GM21515 (cell line): ENCODE results near the gene SLC45A2.
A peak's percentile ranks its signal among the peaks of the same experiment; 100 is the strongest.
"Not testable (repeated sequence)": the region's sequence is repeated elsewhere in the genome, so short reads cannot be mapped to it uniquely, and the experiment has no call there.

ENCODE experiments used
- ATAC-seq: cut with Tn5 transposase; IDR thresholded peaks from one replicate; pipeline ENCODE4 v1.9.1; 2021; ENCODE audit not compliant: unreplicated experiment

SLC45A2 gene

DNA sequence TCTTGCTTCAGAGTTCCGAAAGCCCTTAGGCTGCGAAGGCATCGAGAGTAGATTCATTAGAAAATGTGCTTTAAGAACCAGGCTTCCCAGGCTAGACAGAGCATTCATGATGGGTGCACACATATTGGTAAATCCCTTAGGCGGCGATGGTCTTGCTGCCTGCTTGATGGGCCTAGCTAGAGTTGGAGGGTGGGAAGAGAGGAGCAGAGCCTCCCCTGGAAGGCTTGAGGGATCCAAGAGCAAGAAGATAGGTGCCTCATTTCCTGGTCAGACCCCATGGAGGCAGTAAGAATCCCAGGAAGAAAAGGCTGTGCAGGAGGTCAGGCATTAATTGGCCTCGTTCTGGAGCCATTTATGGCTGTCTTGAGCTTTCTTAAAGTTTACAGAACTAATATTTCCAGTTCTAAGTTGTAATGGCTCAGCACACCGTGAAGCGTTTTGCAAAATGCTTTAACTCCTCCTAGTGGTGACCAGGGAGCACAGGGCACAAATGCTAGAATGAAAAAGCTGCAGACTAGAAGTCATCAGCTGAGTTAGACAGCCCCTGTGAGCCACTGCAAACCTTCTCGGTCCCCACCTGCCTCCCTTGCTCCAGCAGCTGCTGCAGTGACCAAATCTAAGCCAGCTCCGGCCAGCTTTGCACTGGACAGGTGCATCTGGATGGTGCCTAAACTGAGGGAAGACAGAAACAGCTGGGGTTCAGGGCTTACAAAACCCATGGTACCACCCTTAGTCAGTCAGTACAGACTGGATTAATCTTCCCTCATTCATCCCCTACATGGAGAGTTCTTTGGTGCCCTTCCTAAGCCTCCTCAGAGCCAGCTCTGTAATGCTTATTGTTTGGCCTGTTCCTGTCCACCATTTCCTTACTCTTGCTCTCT lies 14.7 kb downstream of the SLC45A2 start:
- ATAC-seq: peak; percentile 61

DNA sequence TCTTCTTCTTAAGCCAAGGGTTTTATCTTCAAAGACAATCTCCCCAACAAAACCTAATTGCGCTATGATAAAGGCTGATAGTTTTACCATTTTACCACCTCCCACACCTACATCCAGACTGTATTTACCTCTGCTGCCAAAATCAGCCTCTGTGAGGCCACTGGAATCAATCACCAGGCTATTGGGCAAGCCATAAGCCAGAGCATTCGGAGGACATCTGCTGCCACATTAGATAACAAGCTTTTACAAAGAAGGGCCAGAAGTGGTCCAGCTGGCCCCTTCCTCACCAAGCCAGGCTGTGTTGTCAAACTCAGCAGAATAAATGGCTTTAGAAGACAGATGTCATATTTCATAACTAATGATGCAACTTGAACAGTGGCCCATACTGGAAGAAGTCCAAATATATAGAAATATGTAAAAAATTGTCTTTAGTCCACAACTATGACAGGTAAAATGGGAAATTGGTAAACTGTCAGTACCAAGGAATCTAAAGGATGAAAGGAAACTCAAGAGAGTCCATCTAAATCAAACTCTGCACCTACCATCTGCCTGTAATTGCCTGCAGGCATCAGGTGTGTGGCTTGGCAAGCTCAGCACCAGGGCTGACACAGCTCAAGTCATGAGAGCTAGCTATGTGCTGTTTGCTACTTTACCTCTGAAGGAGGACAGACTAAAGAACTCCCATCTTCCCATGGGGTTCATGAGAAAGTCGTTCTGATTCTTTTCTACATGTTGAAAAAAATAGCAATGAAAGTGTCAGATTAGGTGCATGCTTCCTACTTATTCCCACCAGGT lies 16.1 kb downstream of the SLC45A2 start:
- no peak for ATAC-seq

GRCh38 chr5:33966805-33967204 lies 17.7 kb downstream of the SLC45A2 start:
- ATAC-seq: no peak

- no peak for ATAC-seq
Measured at GRCh38 chr5:33964132-33964700, 20.3 kb downstream of the SLC45A2 start.

GRCh38 chr5:33958176-33958575 lies 26.3 kb downstream of the SLC45A2 start:
- no peak for ATAC-seq

- ATAC-seq: no peak
Measured at GRCh38 chr5:33957577-33958150, 26.8 kb downstream of the SLC45A2 start.

- ATAC-seq: not testable (repeated sequence)
Measured at GRCh38 chr5:33952175-33952574, 32.3 kb downstream of the SLC45A2 start.

DNA sequence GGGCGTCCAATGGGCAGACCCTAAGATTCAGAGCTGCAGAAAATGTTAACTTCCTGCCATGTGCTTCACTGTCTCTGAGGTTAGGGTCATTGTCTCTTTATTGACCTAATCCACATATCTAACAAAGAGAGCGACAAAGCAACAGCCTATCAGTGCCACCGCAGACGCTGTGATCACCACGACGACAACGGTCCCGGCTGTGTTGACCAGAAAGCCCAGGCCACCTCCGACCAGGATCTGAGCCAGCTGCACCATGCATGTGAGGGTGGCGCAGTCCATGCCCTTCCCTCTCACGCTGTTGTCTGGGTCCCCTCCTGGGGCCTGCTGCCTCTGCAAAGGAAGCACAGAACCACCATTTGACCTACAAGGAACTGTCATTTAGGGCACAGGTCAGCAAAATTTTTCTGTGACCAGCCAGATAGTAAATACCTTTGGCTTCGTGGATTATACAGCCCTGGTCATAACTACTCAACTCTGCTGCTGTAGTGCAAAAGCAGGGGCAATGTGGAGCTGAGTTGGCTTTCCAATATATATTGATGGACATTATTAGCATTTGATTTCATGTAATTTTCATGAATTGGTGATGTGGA lies 39.9 kb downstream of the SLC45A2 start:
- ATAC-seq: no peak

- ATAC-seq: no peak
Measured at GRCh38 chr5:33941090-33941489, 43.4 kb downstream of the SLC45A2 start.

DNA sequence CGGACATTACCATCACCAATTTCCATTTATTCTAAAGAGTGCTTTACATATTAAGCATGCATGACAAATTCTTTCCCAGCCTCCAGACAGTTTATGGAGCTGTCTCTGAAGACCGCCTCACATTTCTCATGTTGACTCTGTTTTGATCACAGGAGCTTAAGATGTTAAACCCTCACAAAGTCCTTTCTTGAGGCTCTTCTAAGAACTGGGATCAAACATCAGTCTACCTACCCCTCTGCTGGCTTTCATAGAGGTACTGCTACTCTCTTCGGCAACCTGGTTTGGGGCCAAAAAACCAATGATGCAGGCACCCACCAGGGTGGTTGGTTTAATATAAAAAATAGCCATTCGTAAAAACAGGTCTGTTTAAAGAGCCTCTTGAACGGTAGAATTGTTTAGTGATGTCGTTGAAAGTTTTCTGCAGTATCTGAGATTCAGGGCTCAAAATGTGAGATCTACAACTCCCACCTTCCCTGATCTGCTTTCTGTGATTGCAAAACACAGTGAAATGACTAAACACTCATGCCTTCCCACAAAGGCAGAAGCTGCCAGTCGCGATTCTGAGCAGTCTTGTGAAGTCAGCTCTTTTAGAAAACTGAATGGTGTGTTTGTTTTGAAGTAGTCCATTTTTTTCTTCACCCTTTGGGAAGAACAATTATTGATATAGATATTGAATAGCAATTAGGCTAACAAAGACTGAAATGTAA lies 44.8 kb downstream of the SLC45A2 start:
- ATAC-seq: no peak

GRCh38 chr5:33938881-33939280 lies 45.6 kb downstream of the SLC45A2 start:
- ATAC-seq: no peak

DNA sequence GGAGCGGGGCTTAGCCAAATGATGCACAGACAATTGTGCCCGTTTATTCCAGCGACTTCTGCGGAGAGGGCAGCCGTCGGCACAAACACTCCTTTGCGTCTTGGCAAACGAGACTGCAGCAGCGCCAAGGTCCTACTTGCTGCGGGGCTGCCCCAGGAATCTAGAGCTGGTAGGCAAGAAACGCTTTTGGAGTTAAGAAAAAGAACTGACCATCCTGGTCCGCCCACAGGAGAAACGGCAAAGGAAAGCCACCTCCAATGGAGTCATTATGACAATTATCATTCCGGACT lies 46.0 kb downstream of the SLC45A2 start:
- no peak for ATAC-seq

DNA sequence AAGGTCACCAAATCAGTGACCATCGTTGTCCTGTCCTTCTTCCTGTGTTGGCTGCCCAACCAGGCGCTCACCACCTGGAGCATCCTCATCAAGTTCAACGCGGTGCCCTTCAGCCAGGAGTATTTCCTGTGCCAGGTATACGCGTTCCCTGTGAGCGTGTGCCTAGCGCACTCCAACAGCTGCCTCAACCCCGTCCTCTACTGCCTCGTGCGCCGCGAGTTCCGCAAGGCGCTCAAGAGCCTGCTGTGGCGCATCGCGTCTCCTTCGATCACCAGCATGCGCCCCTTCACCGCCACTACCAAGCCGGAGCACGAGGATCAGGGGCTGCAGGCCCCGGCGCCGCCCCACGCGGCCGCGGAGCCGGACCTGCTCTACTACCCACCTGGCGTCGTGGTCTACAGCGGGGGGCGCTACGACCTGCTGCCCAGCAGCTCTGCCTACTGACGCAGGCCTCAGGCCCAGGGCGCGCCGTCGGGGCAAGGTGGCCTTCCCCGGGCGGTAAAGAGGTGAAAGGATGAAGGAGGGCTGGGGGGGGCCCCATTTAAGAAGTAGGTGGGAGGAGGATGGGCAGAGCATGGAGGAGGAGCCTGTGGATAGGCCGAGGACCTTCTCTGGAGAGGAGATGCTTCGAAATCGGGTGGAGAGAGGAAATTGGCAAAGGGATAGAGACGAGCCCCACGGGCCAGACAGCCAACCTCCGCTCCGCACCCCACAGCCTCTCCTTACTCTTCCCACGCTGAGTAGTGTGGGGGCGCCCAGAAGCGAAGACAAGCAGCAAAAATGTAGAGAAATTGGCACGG lies 46.6 kb downstream of the SLC45A2 start:
- no peak for ATAC-seq

DNA sequence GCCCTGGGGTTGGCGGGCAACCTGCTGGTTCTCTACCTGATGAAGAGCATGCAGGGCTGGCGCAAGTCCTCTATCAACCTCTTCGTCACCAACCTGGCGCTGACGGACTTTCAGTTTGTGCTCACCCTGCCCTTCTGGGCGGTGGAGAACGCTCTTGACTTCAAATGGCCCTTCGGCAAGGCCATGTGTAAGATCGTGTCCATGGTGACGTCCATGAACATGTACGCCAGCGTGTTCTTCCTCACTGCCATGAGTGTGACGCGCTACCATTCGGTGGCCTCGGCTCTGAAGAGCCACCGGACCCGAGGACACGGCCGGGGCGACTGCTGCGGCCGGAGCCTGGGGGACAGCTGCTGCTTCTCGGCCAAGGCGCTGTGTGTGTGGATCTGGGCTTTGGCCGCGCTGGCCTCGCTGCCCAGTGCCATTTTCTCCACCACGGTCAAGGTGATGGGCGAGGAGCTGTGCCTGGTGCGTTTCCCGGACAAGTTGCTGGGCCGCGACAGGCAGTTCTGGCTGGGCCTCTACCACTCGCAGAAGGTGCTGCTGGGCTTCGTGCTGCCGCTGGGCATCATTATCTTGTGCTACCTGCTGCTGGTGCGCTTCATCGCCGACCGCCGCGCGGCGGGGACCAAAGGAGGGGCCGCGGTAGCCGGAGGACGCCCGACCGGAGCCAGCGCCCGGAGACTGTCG lies 47.3 kb downstream of the SLC45A2 start:
- no peak for ATAC-seq

GRCh38 chr5:33936381-33937016 lies 48.0 kb downstream of the SLC45A2 start, which contains the start of gene RXFP3:
TSS of gene RXFP3 (plus strand) at chr5:33936386. CDS start at chr5:33936741, 355 bp downstream.
- no peak for ATAC-seq

- no peak for ATAC-seq
Measured at GRCh38 chr5:33936004-33936380, 48.5 kb downstream of the SLC45A2 start.

- ATAC-seq: peak; percentile 34
Measured at GRCh38 chr5:33934176-33934575, 50.3 kb downstream of the SLC45A2 start.

DNA sequence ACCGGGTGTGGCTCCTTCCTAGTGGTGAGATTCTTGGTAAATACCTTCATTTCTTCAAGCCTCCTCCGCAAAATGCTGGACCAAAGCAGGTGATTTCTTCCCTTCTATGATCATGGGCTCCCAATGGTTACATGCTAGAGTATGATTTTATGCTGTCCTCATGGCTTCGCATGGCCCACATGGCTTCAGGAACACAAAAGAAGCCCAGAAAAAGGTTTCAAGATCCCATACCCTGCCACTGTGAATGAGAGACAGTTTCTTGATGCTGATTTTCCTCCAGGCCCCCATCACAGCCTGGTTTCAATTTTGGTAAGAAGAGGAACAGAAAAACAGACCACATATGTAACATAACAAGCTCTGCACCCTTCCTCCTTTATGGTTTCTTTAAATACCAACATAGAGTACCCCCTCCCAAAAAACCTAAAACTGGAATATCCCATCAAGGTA lies 50.7 kb downstream of the SLC45A2 start:
- peak; percentile 83 for ATAC-seq

GRCh38 chr5:33931136-33931535 lies 53.4 kb downstream of the SLC45A2 start:
- ATAC-seq: no peak
